Measurements from ENCODE around the gene SRC.

- no peak for TF ChIP-seq POLR2AphosphoS5 (IDR thresholded peaks at IDR 0.05; ENCODE audit: insufficient read depth in 1 of 2, low read depth in 1 of 2)
- TF ChIP-seq POLR2A (IDR thresholded peaks at IDR 0.05), result no peak
Observed at GRCh38 chr20:37319151-37319671, 26.7 kb upstream of the SRC start.
